HCT116 (cell line): Measurements from ENCODE around the gene TMEM178A. TPM values are rescaled to one million over a fixed set of nuclear protein-coding genes. Genes with fewer than 3 reads are reported as not detected.
A peak's percentile ranks its signal among the peaks of the same experiment; 100 is the strongest.

Experiments
- ATAC-seq: fragments of 200-7000 bp; cut with Tn5 transposase; 2 replicates; pipeline ENCODE4 v1.9.1; 2020; ENCODE audit warnings: mild to moderate bottlenecking, moderate library complexity
- Bru-seq: library from RNA; stranded (reverse); fragments of 400-500 nt; gene quantifications from one replicate; lab custom pipeline; 2021; lab: Mats Ljungman, UMichigan
- BruChase-seq, 2 experiments: library from RNA; stranded (reverse); fragments of 400-500 nt; gene quantifications; one replicate each; lab custom pipeline; 2021; lab: Mats Ljungman, UMichigan
- BruUV-seq: library from RNA; stranded (reverse); fragments of 400-500 nt; replicated peaks from 2 replicates; lab custom pipeline; 2021; lab: Mats Ljungman, UMichigan
- CTCF ChIA-PET: fragments of 300-600 bp; sonication (Branson Sonifier 250); formaldehyde crosslinking; loops from one replicate; lab custom pipeline; 2021; ENCODE audit warnings: antibody characterized with exemption; lab: Charles Lee
- POLR2A ChIA-PET: fragments of 300-600, 350-600 bp; sonication (Branson Sonifier 250); formaldehyde crosslinking; loops from one replicate; lab custom pipeline; 2021; ENCODE audit warnings: antibody characterized with exemption; lab: Charles Lee
- RAD21 ChIA-PET, 2 experiments: fragments of 300-600 bp; sonication (Branson Sonifier 250); formaldehyde crosslinking; loops; one replicate each; lab custom pipeline; 2023; ENCODE audit warnings: low total read pairs in 2 of 2; ENCODE audit not compliant: uncharacterized antibody in 2 of 2, unreplicated experiment in 2 of 2, low non-redundant PET in 1 of 2; lab: Charles Lee
- DNase-seq: peaks from one replicate; pipeline ENCODE4 v3.0.0-alpha.2; 2010; ENCODE audit warnings: low read depth, low spot score
- H2AFZ ChIP-seq: fragments of 200-600 bp; shearing (Covaris generic), sonication (generic); 2 replicates; pipeline ENCODE4 v1.6.1; 2017; ENCODE audit warnings: low read depth, mixed run types, mixed read lengths, antibody characterized with exemption, low read length; ENCODE audit not compliant: poor library complexity, severe bottlenecking
- H3K27ac ChIP-seq: 2 replicates; pipeline ENCODE4 v1.5.1; 2012; ENCODE audit warnings: low read depth, low read length
- H3K27me3 ChIP-seq: fragments of 200-600 bp; sonication (generic); 2 replicates; pipeline ENCODE4 v1.6.1; 2016; ENCODE audit warnings: mixed run types, low read length, mixed read lengths; ENCODE audit not compliant: insufficient read depth
- H3K36me3 ChIP-seq, 2 experiments: fragments of 200-500 bp in 1 of 2; fragments of 200-600 bp in 1 of 2; sonication (Bioruptor generic) in 1 of 2; sonication (generic) in 1 of 2; 2 replicates each; pipeline versions ENCODE4 v1.5.1 to v1.6.1; 2014 to 2016; ENCODE audit warnings: low read length in 2 of 2, inconsistent platforms in 1 of 2, mixed read lengths in 1 of 2, mixed run types in 1 of 2; ENCODE audit not compliant: insufficient read depth in 2 of 2, control insufficient read depth in 1 of 2
- H3K4me1 ChIP-seq, 2 experiments: fragments of 200-600 bp in 1 of 2; sonication (generic) in 1 of 2; 2 replicates each; pipeline versions ENCODE4 v1.5.1 to v1.6.1; 2012 to 2017; ENCODE audit warnings: low read length in 2 of 2, inconsistent platforms in 1 of 2, mild to moderate bottlenecking in 1 of 2, mixed read lengths in 1 of 2, mixed run types in 1 of 2, moderate library complexity in 1 of 2; ENCODE audit not compliant: insufficient read depth in 2 of 2, control insufficient read depth in 1 of 2
- H3K4me2 ChIP-seq: fragments of 200-600 bp; sonication (generic); 2 replicates; pipeline ENCODE4 v1.6.1; 2017; ENCODE audit warnings: mixed run types, low read length, mixed read lengths
- H3K4me3 ChIP-seq, 2 experiments: fragments of 200-600 bp in 1 of 2; sonication (generic) in 1 of 2; replicated peaks in 1 of 2; 2 replicates each; pipeline ENCODE4 v1.5.1; 2011 to 2016; ENCODE audit warnings: low read length in 2 of 2, control low read depth in 1 of 2, low read depth in 1 of 2, mild to moderate bottlenecking in 1 of 2, mixed read lengths in 1 of 2, mixed run types in 1 of 2
- H3K79me2 ChIP-seq: fragments of 200-600 bp; sonication (generic); 2 replicates; pipeline ENCODE4 v1.6.1; 2017; ENCODE audit warnings: mild to moderate bottlenecking, mixed run types, low read length, moderate library complexity, mixed read lengths; ENCODE audit not compliant: insufficient read depth
- H3K9ac ChIP-seq: fragments of 200-600 bp; sonication (generic); 2 replicates; pipeline ENCODE4 v1.6.1; 2016; ENCODE audit warnings: low read length, mixed read lengths
- H3K9me2 ChIP-seq: fragments of 200-600 bp; sonication (generic), shearing (Covaris generic); 2 replicates; pipeline ENCODE4 v1.6.1; 2017; ENCODE audit warnings: mixed run types, mild to moderate bottlenecking, moderate library complexity; ENCODE audit not compliant: insufficient read depth
- H3K9me3 ChIP-seq, 2 experiments: fragments of 200-500 bp in 1 of 2; fragments of 200-600 bp in 1 of 2; sonication (Bioruptor generic) in 1 of 2; sonication (generic) in 1 of 2; 2 replicates each; pipeline ENCODE4 v1.6.1; 2014 to 2017; ENCODE audit warnings: low read length in 2 of 2, mixed read lengths in 2 of 2, inconsistent platforms in 1 of 2, low read depth in 1 of 2, mild to moderate bottlenecking in 1 of 2, mixed run types in 1 of 2, moderate library complexity in 1 of 2; ENCODE audit not compliant: control insufficient read depth in 1 of 2, insufficient read depth in 1 of 2
- H4K20me1 ChIP-seq: fragments of 200-600 bp; sonication (generic), shearing (Covaris generic); 2 replicates; pipeline ENCODE4 v1.6.1; 2017; ENCODE audit warnings: mixed run types, mild to moderate bottlenecking, moderate library complexity; ENCODE audit not compliant: insufficient read depth
- CBX3 ChIP-seq: IDR thresholded peaks from 2 replicates; pipeline ENCODE4 v1.6.1; 2012; ENCODE audit warnings: low read depth
- CTCF ChIP-seq, 3 experiments: fragments of 200-600 bp in 1 of 3; sonication (generic) in 1 of 3; IDR thresholded peaks in 2 of 3; conservative IDR thresholded peaks in 1 of 3; 2 replicates each; pipeline ENCODE4 v1.5.1; 2012 to 2017; ENCODE audit warnings: low read depth in 2 of 3, low read length in 2 of 3, antibody characterized with exemption in 1 of 3, borderline replicate concordance in 1 of 3, control low read depth in 1 of 3, mild to moderate bottlenecking in 1 of 3, mixed read lengths in 1 of 3, mixed run types in 1 of 3, moderate library complexity in 1 of 3; ENCODE audit not compliant: insufficient read depth in 1 of 3
- EGR1 ChIP-seq: IDR thresholded peaks from 2 replicates; pipeline ENCODE4 v1.6.1; 2012; ENCODE audit warnings: low read depth
- ELF1 ChIP-seq: IDR thresholded peaks from 2 replicates; pipeline ENCODE4 v1.6.1; 2012; ENCODE audit warnings: low read depth, borderline replicate concordance
- EZH2 ChIP-seq: fragments of 200-600 bp; sonication (generic); IDR thresholded peaks from 2 replicates; pipeline ENCODE4 v1.6.1; 2017; ENCODE audit warnings: antibody characterized with exemption, mixed run types
- EZH2phosphoT487 ChIP-seq: fragments of 200-600 bp; IDR thresholded peaks from 2 replicates; pipeline ENCODE4 v1.6.1; 2018; ENCODE audit warnings: antibody characterized with exemption, borderline replicate concordance
- FOSL1 ChIP-seq: IDR thresholded peaks from 2 replicates; pipeline ENCODE4 v1.6.1; 2012; ENCODE audit warnings: low read depth
- MAX ChIP-seq: IDR thresholded peaks from 2 replicates; pipeline ENCODE4 v1.6.1; 2012
- POLR2A ChIP-seq: IDR thresholded peaks from 2 replicates; pipeline ENCODE4 v1.7.0; 2011; ENCODE audit warnings: borderline replicate concordance; ENCODE audit not compliant: insufficient read depth, insufficient read length; ENCODE audit errors: extremely low read depth
- RAD21 ChIP-seq: IDR thresholded peaks from 2 replicates; pipeline ENCODE4 v1.6.1; 2012; ENCODE audit warnings: low read depth, mild to moderate bottlenecking
- REST ChIP-seq: IDR thresholded peaks from 2 replicates; pipeline ENCODE4 v1.6.1; 2012; ENCODE audit warnings: low read depth
- SIN3A ChIP-seq: IDR thresholded peaks from 2 replicates; pipeline ENCODE4 v1.6.1; 2012; ENCODE audit warnings: low read depth
- YY1 ChIP-seq: IDR thresholded peaks from 2 replicates; pipeline ENCODE4 v1.6.1; 2011; ENCODE audit warnings: low read length, low read depth, moderate library complexity, mild to moderate bottlenecking; ENCODE audit not compliant: insufficient replicate concordance; ENCODE audit errors: extremely low read depth
- ZBTB33 ChIP-seq: IDR thresholded peaks from 2 replicates; pipeline ENCODE4 v1.6.1; 2011; ENCODE audit warnings: mild to moderate bottlenecking, low read length, moderate library complexity; ENCODE audit not compliant: insufficient replicate concordance; ENCODE audit errors: extremely low read depth
- ZFX ChIP-seq: fragments of 450-650 bp; IDR thresholded peaks from 2 replicates; pipeline ENCODE4 v1.6.1; 2017
- intact Hi-C: fragments of 100-400 bp; cut with micrococcal nuclease; formaldehyde crosslinking; loops from 2 replicates; pipeline ENCODE4 v1.10.0; 2022
- long read RNA-seq: library from polyadenylated mRNA; unstranded; transcript quantifications from one replicate; pipeline ENCODE4 v2.0.0, GENCODE V29; 2021; ENCODE audit not compliant: unreplicated experiment
- polyA plus RNA-seq: library from polyadenylated mRNA; unstranded; fragments of >200 nt; gene quantifications from 2 replicates; pipeline ENCODE4 v1.2.1, GENCODE V29; 2012; ENCODE audit warnings: missing spikeins
- total RNA-seq: library from RNA; stranded (reverse); gene quantifications from one replicate; pipeline ENCODE4 v1.2.1, GENCODE V29; 2021; ENCODE audit not compliant: unreplicated experiment

TMEM178A gene
- total RNA-seq (1.3 TPM), Bru-seq, nascent RNA (percentile 33 among the genes with signal in this experiment), BruChase-seq, experiment 1, labeled RNA remaining after a 6-hour chase (percentile 27 among the genes with signal in this experiment), BruChase-seq, experiment 2, labeled RNA remaining after a 2-hour chase (percentile 33 among the genes with signal in this experiment)
- 1.1 and 1.6 TPM in 2 replicates for polyA plus RNA-seq
- long read RNA-seq: 0 reads

GRCh38 chr2:39665811-39666490 is at the start of gene TMEM178A:
TMEM178A (plus strand) TSS chr2:39665917; CDS start chr2:39665975, 58 bp downstream.
- intact Hi-C loops: no loop called here
- TF ChIP-seq SIN3A (no peak), REST (no peak), ZBTB33 (no peak), ELF1 (no peak), EZH2phosphoT487 (no peak), ZFX (no peak), POLR2A (no peak), MAX (no peak), EGR1 (no peak), FOSL1 (no peak), EZH2 (no peak), CTCF (IDR thresholded peaks at IDR 0.05 in 2 of 3, conservative IDR thresholded peaks at IDR 0.05 in 1 of 3; ENCODE audit: borderline replicate concordance in 1 of 3, insufficient read depth in 1 of 3, low read depth in 2 of 3, low read length in 2 of 3) (no peak), CBX3 (no peak), RAD21 (no peak), YY1 (no peak)
- Histone ChIP-seq H3K9me3 (no peaks in the 10 kb centered on the region), H3K27ac (no peak within 1 kb of the TSS), H3K79me2 (no peaks in the 10 kb centered on the region), H3K36me3 (no peaks in the 10 kb centered on the region), H3K4me3 (no peak within 1 kb of the TSS), H3K9ac (no peak within 1 kb of the TSS), H4K20me1 (no peaks in the 10 kb centered on the region; the same call in 1 of the 2 replicates), H3K4me2 (no peak within 1 kb of the TSS), H2AFZ (no peak within 1 kb of the TSS), H3K27me3 (0 out of 2 replicates have a peak, but pooled peaks cover 2% of the 10 kb centered on the region), H3K4me1 (no peaks in the 10 kb centered on the region), H3K9me2 (no peaks in the 10 kb centered on the region)
- ChIA-PET POLR2A (no interaction called here), RAD21 (no interaction called here), CTCF (no interaction called here)
- no TSS peak for BruUV-seq
- DNase-seq (no peak), ATAC-seq (no peak)
